Endothelial cell (in vitro differentiated cells): ENCODE measurements around the gene KCNIP4. TPM values are rescaled to one million over a fixed set of nuclear protein-coding genes. Genes with fewer than 3 reads are reported as not detected.

ENCODE experiments used
- DNase-seq: peaks from one replicate; pipeline ENCODE4 v3.0.0; 2021; ENCODE audit warnings: low spot score
- H3K27ac Mint-ChIP-seq: one replicate; pipeline ENCODE4 v1.8.0; 2021; ENCODE audit warnings: mixed read lengths, inconsistent platforms; ENCODE audit not compliant: unreplicated experiment
- H3K27me3 Mint-ChIP-seq: one replicate; pipeline ENCODE4 v1.8.0; 2021; ENCODE audit warnings: mild to moderate bottlenecking, moderate library complexity, mixed read lengths, inconsistent platforms; ENCODE audit not compliant: unreplicated experiment
- H3K36me3 Mint-ChIP-seq: one replicate; pipeline ENCODE4 v1.8.0; 2021; ENCODE audit warnings: mild to moderate bottlenecking, low read depth, mixed read lengths, inconsistent platforms; ENCODE audit not compliant: unreplicated experiment
- H3K4me1 Mint-ChIP-seq: one replicate; pipeline ENCODE4 v1.8.0; 2021; ENCODE audit warnings: mild to moderate bottlenecking, mixed read lengths, inconsistent platforms; ENCODE audit not compliant: unreplicated experiment
- H3K4me3 Mint-ChIP-seq: one replicate; pipeline ENCODE4 v1.8.0; 2021; ENCODE audit warnings: mild to moderate bottlenecking, mixed read lengths, inconsistent platforms; ENCODE audit not compliant: unreplicated experiment
- H3K9me3 Mint-ChIP-seq: one replicate; pipeline ENCODE4 v1.8.0; 2021; ENCODE audit warnings: mixed read lengths, inconsistent platforms; ENCODE audit not compliant: unreplicated experiment
- total RNA-seq: library from RNA; stranded (reverse); fragmentation: NEBNext Ultra II Directional; extraction: Animal tissue kit (Norgen Biotek cat#: 25700); gene quantifications from one replicate; pipeline ENCODE4 v1.2.1, GENCODE V29; 2021; ENCODE audit not compliant: unreplicated experiment
- TF ChIP-seq, protein P1 (sequence below): fragments of 200-600 bp; sonication (generic); IDR thresholded peaks from one replicate; pipeline ENCODE4 v1.5.0; 2021; ENCODE audit warnings: antibody characterized with exemption; ENCODE audit not compliant: unreplicated experiment

KCNIP4 gene
- total RNA-seq, 1 donor from 2014 or later = 0.31 TPM

DNA sequence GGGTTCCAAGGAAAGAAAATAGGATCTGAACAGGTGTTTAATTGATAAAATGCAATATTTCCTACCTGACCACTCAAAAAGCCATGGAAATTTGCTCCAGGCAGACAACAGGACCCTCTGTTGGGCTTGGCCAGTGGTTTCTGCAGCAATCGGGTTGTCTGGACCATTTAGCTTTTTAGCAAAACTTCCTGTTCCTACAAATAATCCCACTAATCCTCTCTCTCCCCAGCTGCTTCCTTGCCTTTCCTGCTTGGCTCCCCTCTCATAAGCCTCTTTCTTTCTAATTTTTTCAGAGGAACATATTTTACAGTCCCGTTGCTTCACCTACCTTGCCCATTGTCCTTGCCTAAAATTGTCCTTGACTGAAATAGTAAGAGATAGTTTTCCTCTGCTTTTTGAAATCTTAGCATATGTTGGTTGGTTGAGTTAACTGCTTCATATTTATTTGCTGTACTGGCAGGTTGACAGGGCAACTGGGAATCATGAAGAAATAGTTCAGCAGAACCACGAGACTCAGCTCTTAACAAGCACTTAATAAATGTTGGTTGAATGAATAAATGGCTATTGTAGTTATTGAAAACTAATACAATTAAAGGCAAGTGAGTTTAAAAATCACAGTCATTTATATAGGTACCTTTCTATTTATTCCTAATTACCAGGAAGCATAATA is 259.8 kb downstream of the KCNIP4 start:
- Mint-ChIP-seq H3K36me3 (no peaks in the 10 kb centered on the region), H3K4me1 (peaks cover 7% of the 10 kb centered on the region), H3K27ac (no peak overlapping the region), H3K27me3 (no peaks in the 10 kb centered on the region), H3K9me3 (no peaks in the 10 kb centered on the region), H3K4me3 (no peak overlapping the region)
- no peak for DNase-seq
- TF ChIP-seq, protein P1, sequence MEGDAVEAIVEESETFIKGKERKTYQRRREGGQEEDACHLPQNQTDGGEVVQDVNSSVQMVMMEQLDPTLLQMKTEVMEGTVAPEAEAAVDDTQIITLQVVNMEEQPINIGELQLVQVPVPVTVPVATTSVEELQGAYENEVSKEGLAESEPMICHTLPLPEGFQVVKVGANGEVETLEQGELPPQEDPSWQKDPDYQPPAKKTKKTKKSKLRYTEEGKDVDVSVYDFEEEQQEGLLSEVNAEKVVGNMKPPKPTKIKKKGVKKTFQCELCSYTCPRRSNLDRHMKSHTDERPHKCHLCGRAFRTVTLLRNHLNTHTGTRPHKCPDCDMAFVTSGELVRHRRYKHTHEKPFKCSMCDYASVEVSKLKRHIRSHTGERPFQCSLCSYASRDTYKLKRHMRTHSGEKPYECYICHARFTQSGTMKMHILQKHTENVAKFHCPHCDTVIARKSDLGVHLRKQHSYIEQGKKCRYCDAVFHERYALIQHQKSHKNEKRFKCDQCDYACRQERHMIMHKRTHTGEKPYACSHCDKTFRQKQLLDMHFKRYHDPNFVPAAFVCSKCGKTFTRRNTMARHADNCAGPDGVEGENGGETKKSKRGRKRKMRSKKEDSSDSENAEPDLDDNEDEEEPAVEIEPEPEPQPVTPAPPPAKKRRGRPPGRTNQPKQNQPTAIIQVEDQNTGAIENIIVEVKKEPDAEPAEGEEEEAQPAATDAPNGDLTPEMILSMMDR = no peak

DNA sequence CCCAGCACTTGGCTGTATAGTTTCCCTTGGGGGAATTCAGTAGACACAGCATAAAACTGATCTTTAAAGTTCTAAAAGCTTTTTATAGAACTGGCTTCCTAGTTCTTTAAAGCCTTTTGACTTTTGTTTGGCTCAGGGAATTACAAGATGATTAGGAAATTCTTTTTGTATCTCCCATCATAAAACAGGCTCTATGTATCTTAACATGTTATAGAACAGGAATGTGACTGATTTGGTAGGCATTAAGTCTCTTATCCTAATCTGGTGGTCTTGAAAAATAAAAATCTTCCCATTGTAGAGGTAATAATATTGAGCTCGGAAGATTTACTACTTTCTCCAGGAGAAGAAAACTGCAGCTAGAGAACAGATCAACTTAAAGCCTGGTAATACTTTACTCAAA is 262.7 kb downstream of the KCNIP4 start:
- no peak overlapping the region for H3K4me3 Mint-ChIP-seq
- TF ChIP-seq, protein P1 = no peak

DNA sequence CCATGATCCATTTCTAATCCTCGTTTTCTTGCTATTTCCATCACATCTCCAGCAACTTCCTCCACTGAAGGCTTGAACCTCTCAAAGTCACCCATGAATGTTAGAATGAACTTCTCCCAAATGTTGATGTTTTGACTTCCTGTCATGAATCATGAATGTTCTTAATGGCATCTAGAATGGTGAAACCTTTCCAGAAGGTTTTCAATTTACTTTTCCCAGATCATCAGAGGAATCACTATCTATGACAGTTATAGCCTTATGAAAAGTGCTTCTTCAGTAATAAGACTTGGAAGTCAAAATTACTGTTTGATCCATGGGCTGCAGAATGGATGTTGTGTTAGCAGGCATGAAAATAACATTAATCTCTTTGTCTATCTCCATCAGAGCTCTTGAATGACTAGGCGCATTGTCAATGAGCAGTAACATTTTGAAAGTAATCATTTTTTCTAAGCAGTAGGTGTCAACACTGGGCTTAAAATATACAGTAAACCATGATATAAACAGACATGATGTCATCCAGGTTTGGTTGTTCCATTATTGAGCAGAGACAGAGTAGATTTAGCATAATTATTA is 268.2 kb downstream of the KCNIP4 start:
- TF ChIP-seq, protein P1 = no peak
- no peaks in the 10 kb centered on the region for H3K36me3 Mint-ChIP-seq
- DNase-seq = no peak
- H3K4me3 Mint-ChIP-seq = no peak overlapping the region
- no peaks in the 10 kb centered on the region for H3K9me3 Mint-ChIP-seq
- no peaks in the 10 kb centered on the region for H3K4me1 Mint-ChIP-seq
- H3K27ac Mint-ChIP-seq = no peak overlapping the region
- H3K27me3 Mint-ChIP-seq = no peaks in the 10 kb centered on the region

More for the DNA sequence above, 262.7 kb downstream of the KCNIP4 start:
- no peaks in the 10 kb centered on the region for H3K27me3 Mint-ChIP-seq
- no peaks in the 10 kb centered on the region for H3K36me3 Mint-ChIP-seq
- no peaks in the 10 kb centered on the region for H3K9me3 Mint-ChIP-seq
- H3K4me1 Mint-ChIP-seq = peaks cover 7% of the 10 kb centered on the region
- H3K27ac Mint-ChIP-seq = no peak overlapping the region
- no peak for DNase-seq

DNA sequence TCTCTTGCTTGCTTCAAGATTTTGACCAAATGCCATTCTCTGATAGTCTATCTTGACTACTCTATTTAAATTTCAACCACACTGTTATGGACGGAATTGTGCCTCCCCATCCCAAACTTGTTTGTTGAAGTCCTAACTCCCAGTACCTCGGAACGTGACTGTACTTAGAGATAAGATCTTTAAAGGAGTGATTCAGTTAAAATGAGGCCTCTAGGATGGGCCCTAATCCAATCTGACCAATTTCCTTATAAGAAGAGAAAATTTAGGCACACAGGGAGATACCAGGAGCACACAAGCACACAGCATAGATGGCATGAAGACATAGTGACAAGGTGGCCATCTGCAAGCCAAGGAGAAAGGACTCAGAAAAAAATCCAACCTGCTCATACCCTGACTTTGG is 269.9 kb downstream of the KCNIP4 start:
- TF ChIP-seq, protein P1 = no peak
- Mint-ChIP-seq H3K27ac (no peak overlapping the region), H3K36me3 (no peaks in the 10 kb centered on the region), H3K27me3 (no peaks in the 10 kb centered on the region), H3K4me1 (no peaks in the 10 kb centered on the region), H3K9me3 (no peaks in the 10 kb centered on the region), H3K4me3 (no peak overlapping the region)
- no peak for DNase-seq

DNA sequence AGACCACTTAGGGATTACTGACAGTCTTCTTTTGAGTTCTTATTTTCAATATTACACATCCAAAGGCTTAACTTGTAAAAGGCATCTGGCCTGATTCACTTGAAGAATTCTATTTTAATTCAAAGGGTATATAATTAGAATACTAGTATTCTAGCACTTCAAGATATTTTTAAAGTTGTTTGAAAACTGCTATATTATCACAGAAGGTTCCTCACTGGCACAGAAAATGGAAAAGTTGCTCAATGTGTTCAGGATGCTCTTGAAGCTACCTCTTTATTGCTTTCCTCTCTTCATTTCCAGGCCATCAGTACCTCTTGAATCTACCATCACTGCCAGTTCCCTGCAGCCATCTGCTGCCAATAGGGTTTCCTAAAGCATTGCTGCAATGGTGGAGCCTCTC is 271.4 kb downstream of the KCNIP4 start:
- no peak for DNase-seq
- H3K27me3 Mint-ChIP-seq = no peaks in the 10 kb centered on the region
- no peak overlapping the region for H3K27ac Mint-ChIP-seq
- TF ChIP-seq, protein P1 = no peak
- H3K9me3 Mint-ChIP-seq = no peaks in the 10 kb centered on the region
- no peaks in the 10 kb centered on the region for H3K4me1 Mint-ChIP-seq
- no peaks in the 10 kb centered on the region for H3K36me3 Mint-ChIP-seq
- no peak overlapping the region for H3K4me3 Mint-ChIP-seq
